ENCODE results near the gene SLC6A7.

- TF ChIP-seq, protein P1, sequence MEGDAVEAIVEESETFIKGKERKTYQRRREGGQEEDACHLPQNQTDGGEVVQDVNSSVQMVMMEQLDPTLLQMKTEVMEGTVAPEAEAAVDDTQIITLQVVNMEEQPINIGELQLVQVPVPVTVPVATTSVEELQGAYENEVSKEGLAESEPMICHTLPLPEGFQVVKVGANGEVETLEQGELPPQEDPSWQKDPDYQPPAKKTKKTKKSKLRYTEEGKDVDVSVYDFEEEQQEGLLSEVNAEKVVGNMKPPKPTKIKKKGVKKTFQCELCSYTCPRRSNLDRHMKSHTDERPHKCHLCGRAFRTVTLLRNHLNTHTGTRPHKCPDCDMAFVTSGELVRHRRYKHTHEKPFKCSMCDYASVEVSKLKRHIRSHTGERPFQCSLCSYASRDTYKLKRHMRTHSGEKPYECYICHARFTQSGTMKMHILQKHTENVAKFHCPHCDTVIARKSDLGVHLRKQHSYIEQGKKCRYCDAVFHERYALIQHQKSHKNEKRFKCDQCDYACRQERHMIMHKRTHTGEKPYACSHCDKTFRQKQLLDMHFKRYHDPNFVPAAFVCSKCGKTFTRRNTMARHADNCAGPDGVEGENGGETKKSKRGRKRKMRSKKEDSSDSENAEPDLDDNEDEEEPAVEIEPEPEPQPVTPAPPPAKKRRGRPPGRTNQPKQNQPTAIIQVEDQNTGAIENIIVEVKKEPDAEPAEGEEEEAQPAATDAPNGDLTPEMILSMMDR (IDR thresholded peaks at IDR 0.05), result no peak
- TF ChIP-seq POLR2A (IDR thresholded peaks at IDR 0.05), result no peak
Measured at GRCh38 chr5:150206098-150206778, 16.4 kb downstream of the SLC6A7 start.
